Measurements from ENCODE around the gene FRMD4A.

FRMD4A gene

GRCh38 chr10:13604357-13605040 is 726.2 kb downstream of the FRMD4A start:
- H3K4me1 ChIP-seq (ENCODE audit: control insufficient read depth in 1 of 2, insufficient read depth in 1 of 2, low read depth in 1 of 2, low read length in 1 of 2): no peaks in the 10 kb centered on the region
- no peaks in the 10 kb centered on the region for H3K27me3 ChIP-seq
- no peak for TF ChIP-seq CTCF (IDR thresholded peaks at IDR 0.05)
- H3K36me3 ChIP-seq: peaks cover 61% of the 10 kb centered on the region
- no peak overlapping the region for H3K4me3 ChIP-seq (ENCODE audit: low read depth in 1 of 2, low read length in 1 of 2)
- no peak overlapping the region for H3K27ac ChIP-seq
- no peaks in the 10 kb centered on the region for H3K9me3 ChIP-seq

GRCh38 chr10:13597909-13598308 is 732.8 kb downstream of the FRMD4A start:
- Histone ChIP-seq H3K27me3 (no peaks in the 10 kb centered on the region), H3K9me3 (no peaks in the 10 kb centered on the region), H3K4me3 (ENCODE audit: low read depth in 1 of 2, low read length in 1 of 2) (no peak overlapping the region), H3K4me1 (ENCODE audit: control insufficient read depth in 1 of 2, insufficient read depth in 1 of 2, low read depth in 1 of 2, low read length in 1 of 2) (no peaks in the 10 kb centered on the region), H3K36me3 (peaks cover 32% of the 10 kb centered on the region), H3K27ac (no peak overlapping the region)
- TF ChIP-seq CTCF (IDR thresholded peaks at IDR 0.05): no peak

- no peak for TF ChIP-seq CTCF (IDR thresholded peaks at IDR 0.05)
Measured at GRCh38 chr10:13594641-13595040, 736.1 kb downstream of the FRMD4A start.

More at GRCh38 chr10:13594641-13595040, 736.1 kb downstream of the FRMD4A start:
- H3K9me3 ChIP-seq: no peaks in the 10 kb centered on the region
- H3K36me3 ChIP-seq: peaks cover 18% of the 10 kb centered on the region
- H3K4me3 ChIP-seq (ENCODE audit: low read depth in 1 of 2, low read length in 1 of 2): no peak overlapping the region
- no peak overlapping the region for H3K27ac ChIP-seq
- H3K4me1 ChIP-seq (ENCODE audit: control insufficient read depth in 1 of 2, insufficient read depth in 1 of 2, low read depth in 1 of 2, low read length in 1 of 2): peaks cover 0 to under 1% of the 10 kb centered on the region in 2 experiments
- no peaks in the 10 kb centered on the region for H3K27me3 ChIP-seq
